K562 (cell line): Measurements from ENCODE around the gene HOXB7. TPM values are rescaled to one million over a fixed set of nuclear protein-coding genes. Genes with fewer than 3 reads are reported as not detected.

Experiments used
- ATAC-seq: fragments of 200-7000 bp; cut with Tn5 transposase; 3 replicates; pipeline ENCODE4 v1.9.1; 2020; ENCODE audit warnings: moderate library complexity
- BruUV-seq: library from RNA; stranded (reverse); fragments of 400-500 nt; replicated peaks from 2 replicates; lab custom pipeline; 2021; lab: Mats Ljungman, UMichigan
- CTCF ChIA-PET: fragments of 300-600 bp; formaldehyde crosslinking; extraction: SDS; loops from one replicate; lab custom pipeline; 2021; ENCODE audit warnings: low intra/inter-chr PET ratio; lab: Yijun Ruan, JAX
- POLR2A ChIA-PET: fragments of 300-600, 350-650 bp; sonication (Branson Sonifier 250); formaldehyde crosslinking; extraction: SDS; loops from one replicate; lab custom pipeline; 2021; ENCODE audit warnings: antibody characterized with exemption, inconsistent platforms; lab: Yijun Ruan, JAX
- DNase-seq, 4 experiments: peaks; one replicate each; pipeline versions ENCODE4 v3.0.0 to v3.0.0-alpha.2; 2011 to 2018; ENCODE audit warnings: low spot score in 3 of 4, mixed read lengths in 3 of 4; ENCODE audit errors: extremely low read depth in 1 of 4
- FAIRE-seq: peaks from 2 replicates; lab custom pipeline; 2011; peaks lifted over from hg19 to GRCh38; lab: Jason Lieb, UNC
- H2AFZ ChIP-seq: 2 replicates; pipeline ENCODE4 v1.6.0; 2011; ENCODE audit warnings: low read depth, low read length, control low read depth, inconsistent platforms
- H3K27ac ChIP-seq: fragments of 200-600 bp; 3 replicates; pipeline ENCODE4 v1.8.0; 2011; ENCODE audit warnings: low read depth, mild to moderate bottlenecking, control low read depth, inconsistent platforms, low read length, moderate library complexity, mixed read lengths; ENCODE audit errors: extremely low read depth
- H3K27me3 ChIP-seq, 2 experiments: fragments of 300-600 bp in 1 of 2; 2 replicates in 1 of 2; 3 replicates in 1 of 2; pipeline versions ENCODE4 v1.6.0 to v1.8.0; 2011; ENCODE audit warnings: inconsistent platforms in 2 of 2, low read length in 2 of 2, mild to moderate bottlenecking in 1 of 2, mixed read lengths in 1 of 2, moderate library complexity in 1 of 2; ENCODE audit not compliant: control insufficient read depth in 2 of 2, insufficient read depth in 2 of 2
- H3K36me3 ChIP-seq: fragments of 300-600 bp; 3 replicates; pipeline ENCODE4 v1.8.0; 2011; ENCODE audit warnings: mild to moderate bottlenecking, low read length, inconsistent platforms; ENCODE audit not compliant: control insufficient read depth, insufficient read depth
- H3K4me1 ChIP-seq, 2 experiments: fragments of 200-600 bp in 1 of 2; replicated peaks in 1 of 2; 2 replicates in 1 of 2; 3 replicates in 1 of 2; pipeline versions ENCODE4 v1.5.1 to v1.8.0; 2011; ENCODE audit warnings: inconsistent platforms in 2 of 2, low read length in 2 of 2, mild to moderate bottlenecking in 1 of 2, mixed read lengths in 1 of 2, moderate library complexity in 1 of 2; ENCODE audit not compliant: control insufficient read depth in 2 of 2, insufficient read depth in 2 of 2
- H3K4me2 ChIP-seq: 2 replicates; pipeline ENCODE4 v1.6.1; 2011; ENCODE audit warnings: low read length, control low read depth, inconsistent platforms, mixed read lengths; ENCODE audit not compliant: insufficient read depth
- H3K4me3 ChIP-seq: fragments of 200-600 bp; sonication (generic), shearing (Covaris generic); 2 replicates; pipeline ENCODE4 v1.5.1; 2016; ENCODE audit warnings: control low read depth, inconsistent platforms
- H3K79me2 ChIP-seq: fragments of 200-600 bp; 3 replicates; pipeline ENCODE4 v1.8.0; 2011; ENCODE audit warnings: low read length, inconsistent platforms; ENCODE audit not compliant: control insufficient read depth, insufficient read depth
- H3K9ac ChIP-seq, 2 experiments: 2 replicates each; pipeline versions ENCODE4 v1.6.0 to v1.6.1; 2011; ENCODE audit warnings: low read depth in 2 of 2, low read length in 2 of 2, control low read depth in 1 of 2, inconsistent platforms in 1 of 2, mild to moderate bottlenecking in 1 of 2, mixed read lengths in 1 of 2; ENCODE audit not compliant: insufficient read depth in 1 of 2
- H3K9me1 ChIP-seq: one replicate; pipeline ENCODE4 v1.6.0; 2011; ENCODE audit warnings: inconsistent platforms, mild to moderate bottlenecking, low read length, moderate library complexity; ENCODE audit not compliant: control insufficient read depth, insufficient read depth
- H3K9me3 ChIP-seq: replicated peaks from 2 replicates; pipeline ENCODE4 v1.5.1; 2011; ENCODE audit warnings: low read depth, low read length, inconsistent platforms; ENCODE audit not compliant: control insufficient read depth, insufficient read depth
- H4K20me1 ChIP-seq: replicated peaks from 2 replicates; pipeline ENCODE4 v1.6.1; 2011; ENCODE audit warnings: low read length, inconsistent platforms, mixed read lengths; ENCODE audit not compliant: control insufficient read depth, insufficient read depth
- CBX1 ChIP-seq: sonication (generic); IDR thresholded peaks from 2 replicates; pipeline ENCODE4 v1.6.1; 2016; ENCODE audit warnings: antibody characterized with exemption, low read depth, mild to moderate bottlenecking
- CTBP1 ChIP-seq: fragments of 450-650 bp; IDR thresholded peaks from 2 replicates; pipeline ENCODE4 v1.6.1; 2016; ENCODE audit warnings: borderline replicate concordance
- DMBX1 ChIP-seq: fragments of 250-450 bp; sonication (Bioruptor Pico); IDR thresholded peaks from 2 replicates; pipeline ENCODE4 v1.8.0; 2022; ENCODE audit warnings: inconsistent platforms, mild to moderate bottlenecking, moderate library complexity, borderline replicate concordance
- HMG20B ChIP-seq: fragments of 250-450 bp; sonication (Bioruptor Pico); IDR thresholded peaks from 2 replicates; pipeline ENCODE4 v1.5.0; 2021; ENCODE audit warnings: mild to moderate bottlenecking
- MIER1 ChIP-seq: fragments of 450-650 bp; IDR thresholded peaks from 2 replicates; pipeline ENCODE4 v1.6.1; 2016; ENCODE audit warnings: antibody characterized with exemption, mild to moderate bottlenecking, low read depth
- NELFE ChIP-seq: IDR thresholded peaks from 2 replicates; pipeline ENCODE4 v1.6.1; 2011; ENCODE audit warnings: mild to moderate bottlenecking; ENCODE audit not compliant: insufficient read depth, insufficient read length
- NONO ChIP-seq, 2 experiments: fragments of 200-400 bp in 1 of 2; fragments of 450-650 bp in 1 of 2; formaldehyde crosslinking in 1 of 2; IDR thresholded peaks; 2 replicates each; pipeline ENCODE4 v1.6.1; 2017; ENCODE audit warnings: low read depth in 2 of 2, mild to moderate bottlenecking in 2 of 2, moderate library complexity in 2 of 2, low read length in 1 of 2
- PTBP1 ChIP-seq: fragments of 200-400 bp; formaldehyde crosslinking; IDR thresholded peaks from 2 replicates; pipeline ENCODE4 v1.6.1; 2017; ENCODE audit warnings: low read depth, low read length
- RCOR1 ChIP-seq, 2 experiments: IDR thresholded peaks; 2 replicates each; pipeline ENCODE4 v1.6.1; 2012; ENCODE audit warnings: low read depth in 2 of 2, low read length in 2 of 2, borderline replicate concordance in 1 of 2, improper control_type of control experiment in 1 of 2
- SIX5 ChIP-seq, 2 experiments: IDR thresholded peaks; 2 replicates each; pipeline ENCODE4 v1.6.1; 2011; ENCODE audit warnings: low read length in 2 of 2, borderline replicate concordance in 1 of 2, low read depth in 1 of 2, mild to moderate bottlenecking in 1 of 2, moderate library complexity in 1 of 2; ENCODE audit not compliant: insufficient read depth in 1 of 2
- ZNF121 ChIP-seq: sonication (generic); formaldehyde crosslinking; conservative IDR thresholded peaks from 2 replicates; pipeline ENCODE4 v1.8.0; 2022; ENCODE audit warnings: missing genetic modification reagents
- ZNF184 ChIP-seq: sonication (generic); formaldehyde crosslinking; IDR thresholded peaks from 2 replicates; pipeline ENCODE4 v1.5.0; 2020; ENCODE audit warnings: missing genetic modification reagents
- ZNF224 ChIP-seq: sonication (generic); formaldehyde crosslinking; IDR thresholded peaks from 2 replicates; pipeline ENCODE4 v1.8.0; 2022; ENCODE audit warnings: mild to moderate bottlenecking, missing genetic modification reagents
- ZNF551 ChIP-seq: fragments of 250-450 bp; sonication (Bioruptor Pico); IDR thresholded peaks from 2 replicates; pipeline ENCODE4 v1.5.0; 2021; ENCODE audit warnings: mild to moderate bottlenecking, moderate library complexity
- ZNF644 ChIP-seq: fragments of 200-800 bp; sonication (Bioruptor generic); IDR thresholded peaks from 2 replicates; pipeline ENCODE4 v1.6.1; 2016; ENCODE audit warnings: low read depth, missing genetic modification characterization, missing compliant biosample characterization
- ZNF696 ChIP-seq: fragments of 250-450 bp; sonication (Bioruptor Pico); conservative IDR thresholded peaks from 2 replicates; pipeline ENCODE4 v1.4.0; 2020; ENCODE audit warnings: mild to moderate bottlenecking, moderate library complexity
- WGBS: fragments of 100-300 bp; shearing (Covaris generic); methylation state at CpG from one replicate; pipeline ENCODE4 v1.1.6; 2016; ENCODE audit warnings: low coverage, mixed read lengths; ENCODE audit not compliant: insufficient coverage; ENCODE audit errors: missing lambda C conversion rate; 5-methylcytosine and 5-hydroxymethylcytosine counted together
- in situ Hi-C: fragments of 300-500 bp; cut with MboI; formaldehyde crosslinking; loops from 4 replicates; pipeline ENCODE4 v1.15.0; 2018; ENCODE audit warnings: inconsistent platforms, mixed read lengths
- intact Hi-C: fragments of 100-400 bp; cut with micrococcal nuclease; formaldehyde crosslinking; loops from 2 replicates; pipeline ENCODE4 v1.14.2; 2022
- polyA plus RNA-seq, 8 experiments: library from polyadenylated mRNA; depleted of rRNA in 4 of 8; stranded (reverse) in 5 of 8; unstranded in 3 of 8; fragments of >200 nt; fragmentation: Nextera tagmentation in 2 of 8; fragmentation: Illumina TruSeq in 1 of 8; extraction: Ambion mirVana in 2 of 8; extraction: Trizol in 1 of 8; gene quantifications; 2 replicates each; pipeline versions ENCODE4 v1.2.1 to v1.2.3, GENCODE V29; 2011 to 2014; ENCODE audit warnings: inconsistent platforms in 1 of 8, missing spikeins in 1 of 8
- total RNA-seq, 7 experiments: library from RNA; depleted of rRNA in 6 of 7; stranded (reverse); fragments of >200 nt in 6 of 7; fragmentation: Illumina TruSeq in 2 of 7; extraction: Trizol in 2 of 7; gene quantifications; 2 replicates each; pipeline versions ENCODE4 v1.2.1 to v1.2.3, GENCODE V29; 2011 to 2021; ENCODE audit warnings: low replicate concordance in 1 of 7
- TF ChIP-seq, protein P1 (sequence below), 3 experiments: fragments of 200-800 bp in 1 of 3; sonication (Bioruptor generic) in 1 of 3; sonication (generic) in 1 of 3; formaldehyde crosslinking in 1 of 3; IDR thresholded peaks; 2 replicates each; pipeline versions ENCODE4 v1.6.1 to v1.8.0; 2016 to 2022; ENCODE audit warnings: mild to moderate bottlenecking in 2 of 3, missing compliant biosample characterization in 2 of 3, missing genetic modification characterization in 2 of 3, missing genetic modification reagents in 1 of 3
- TF ChIP-seq, protein P2 (sequence below): fragments of 450-650 bp; IDR thresholded peaks from 2 replicates; pipeline ENCODE4 v1.7.0; 2016; ENCODE audit warnings: borderline replicate concordance

Gene HOXB7
- total and polyA plus RNA-seq, 9 of the 15 experiments (the other 6 are each of a cell fraction or from before 2014, with no cell fraction given) = 5.5 to 16.7 (median 8.3) TPM

DNA sequence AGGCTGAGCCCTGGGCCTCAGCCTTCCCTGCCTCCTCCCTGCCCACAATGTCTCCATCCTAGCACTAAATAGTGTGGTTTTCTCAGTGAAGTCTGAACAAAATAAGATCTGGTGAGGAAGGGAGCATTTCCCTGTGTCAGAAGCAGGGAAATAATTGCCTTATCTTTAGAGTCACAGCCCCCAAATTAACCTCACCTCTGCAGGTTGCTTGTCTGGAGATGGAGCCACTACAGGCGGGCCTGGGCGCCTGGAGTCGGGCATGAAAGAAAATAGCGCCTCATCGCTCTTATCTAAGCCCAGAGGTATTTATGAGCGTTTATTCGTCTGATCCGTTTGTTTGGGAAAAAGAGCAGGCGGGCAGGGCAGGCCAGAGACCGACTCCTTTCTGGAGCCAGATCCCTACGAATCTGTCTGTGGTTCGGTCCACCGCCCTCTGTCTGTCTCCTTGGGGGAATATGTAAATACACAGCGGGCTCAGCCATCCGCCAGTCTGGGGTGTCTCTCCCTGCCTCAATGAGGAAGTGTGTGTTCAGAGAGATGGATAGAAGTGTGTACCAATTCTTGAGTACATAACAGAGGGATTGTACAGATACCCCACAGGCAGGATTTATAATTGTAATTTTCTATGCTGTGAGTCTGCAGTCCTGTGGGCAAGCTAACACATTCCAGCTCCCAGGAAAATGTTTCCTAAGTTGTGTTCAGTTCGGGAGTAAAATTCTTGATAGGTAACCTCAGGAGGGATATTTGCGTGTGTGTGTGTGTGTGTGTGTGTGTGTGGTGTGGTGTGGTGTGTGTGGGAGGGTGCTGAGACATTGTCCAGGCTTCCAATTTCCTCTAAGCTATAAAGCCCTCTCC, 10.3 kb downstream of the HOXB7 start (continued):
- TF ChIP-seq, protein P1, sequence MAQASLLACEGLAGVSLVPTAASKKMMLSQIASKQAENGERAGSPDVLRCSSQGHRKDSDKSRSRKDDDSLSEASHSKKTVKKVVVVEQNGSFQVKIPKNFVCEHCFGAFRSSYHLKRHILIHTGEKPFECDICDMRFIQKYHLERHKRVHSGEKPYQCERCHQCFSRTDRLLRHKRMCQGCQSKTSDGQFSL (CRISPR knock-in tag; IDR thresholded peaks at IDR 0.05) = no peak
- TF ChIP-seq, protein P1 (tag; IDR thresholded peaks at IDR 0.05) = no peak
- TF ChIP-seq DMBX1 (CRISPR knock-in tag) (no peak), CTBP1 (no peak), MIER1 (no peak), ZNF551 (CRISPR knock-in tag) (no peak), CBX1 (no peak)

DNA sequence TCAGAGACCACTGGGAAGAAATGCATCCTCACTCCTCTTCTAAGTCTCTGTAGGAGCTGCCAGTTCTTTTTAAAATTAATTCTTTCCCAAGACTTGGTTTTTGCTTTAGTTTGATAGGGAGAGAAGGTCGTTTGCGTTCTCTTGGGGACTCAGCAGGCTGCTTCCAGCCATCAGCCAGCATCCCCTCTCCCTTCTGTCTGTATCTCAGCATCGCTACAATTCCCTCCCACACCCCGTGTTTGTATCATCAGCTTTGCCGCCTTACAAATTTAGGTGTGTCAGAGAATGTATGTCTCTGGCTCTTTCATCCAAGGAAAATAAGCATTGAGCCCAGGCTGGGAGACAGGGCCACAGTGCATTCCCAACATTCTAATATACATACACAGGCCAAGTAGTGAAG, 11.5 kb downstream of the HOXB7 start:
- Histone ChIP-seq H3K27ac (no peak overlapping the region), H3K9ac (no peak overlapping the region), H4K20me1 (no peaks in the 10 kb centered on the region; the same call in 1 of the 2 replicates), H3K9me1 (no peaks in the 10 kb centered on the region), H3K36me3 (no peaks in the 10 kb centered on the region; the same call in 2 of the 3 replicates), H3K4me3 (no peak overlapping the region), H3K79me2 (peaks cover 58% of the 10 kb centered on the region), H3K4me1 (peaks cover 26 to 60% of the 10 kb centered on the region in 2 experiments; a peak in 4 of 5 replicates), H3K27me3 (no peaks in the 10 kb centered on the region), H2AFZ (no peak overlapping the region), H3K4me2 (no peak overlapping the region), H3K9me3 (no peaks in the 10 kb centered on the region)
- ATAC-seq (no peak), DNase-seq (no peak), FAIRE-seq (no peak)
- in situ Hi-C loops = no loop called here
- intact Hi-C loops = no loop called here
- WGBS = 44% methylated on average over 4 of the region's 5 CpGs
- ChIA-PET CTCF (no interaction called here), POLR2A (interaction anchor here (1.1 to 2.3 kb wide), 2 partner anchors 10 kb away, joined by 5 to 10 read pairs; no protein-coding TSS in a partner anchor)
- BruUV-seq = no TSS peak
- TF ChIP-seq HMG20B (CRISPR knock-in tag) (no peak), ZNF696 (no peak), ZNF644 (no peak), ZNF224 (CRISPR knock-in tag) (no peak), NONO (IDR thresholded peaks at IDR 0.05; ENCODE audit: low read depth in 2 of 2, low read length in 1 of 2) (no peak), NELFE (no peak), RCOR1 (IDR thresholded peaks at IDR 0.05; ENCODE audit: borderline replicate concordance in 1 of 2, low read depth in 2 of 2, low read length in 2 of 2) (no peak), ZNF184 (CRISPR knock-in tag) (no peak), ZNF121 (no peak), SIX5 (IDR thresholded peaks at IDR 0.05; ENCODE audit: borderline replicate concordance in 1 of 2, insufficient read depth in 1 of 2, low read depth in 1 of 2, low read length in 2 of 2) (no peak), PTBP1 (no peak)
- TF ChIP-seq, protein P2, sequence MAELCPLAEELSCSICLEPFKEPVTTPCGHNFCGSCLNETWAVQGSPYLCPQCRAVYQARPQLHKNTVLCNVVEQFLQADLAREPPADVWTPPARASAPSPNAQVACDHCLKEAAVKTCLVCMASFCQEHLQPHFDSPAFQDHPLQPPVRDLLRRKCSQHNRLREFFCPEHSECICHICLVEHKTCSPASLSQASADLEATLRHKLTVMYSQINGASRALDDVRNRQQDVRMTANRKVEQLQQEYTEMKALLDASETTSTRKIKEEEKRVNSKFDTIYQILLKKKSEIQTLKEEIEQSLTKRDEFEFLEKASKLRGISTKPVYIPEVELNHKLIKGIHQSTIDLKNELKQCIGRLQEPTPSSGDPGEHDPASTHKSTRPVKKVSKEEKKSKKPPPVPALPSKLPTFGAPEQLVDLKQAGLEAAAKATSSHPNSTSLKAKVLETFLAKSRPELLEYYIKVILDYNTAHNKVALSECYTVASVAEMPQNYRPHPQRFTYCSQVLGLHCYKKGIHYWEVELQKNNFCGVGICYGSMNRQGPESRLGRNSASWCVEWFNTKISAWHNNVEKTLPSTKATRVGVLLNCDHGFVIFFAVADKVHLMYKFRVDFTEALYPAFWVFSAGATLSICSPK = no peak
